GM12872 (cell line): ENCODE results near the gene MTAP.

Experiments used
- CTCF ChIP-seq: IDR thresholded peaks from 3 replicates; pipeline ENCODE4 v1.5.1; 2011; ENCODE audit warnings: low read depth, mild to moderate bottlenecking, low read length, moderate library complexity; ENCODE audit not compliant: insufficient read depth

The MTAP gene

GRCh38 chr9:21815643-21816042 is 13.2 kb downstream of the MTAP start:
- no peak for TF ChIP-seq CTCF

- TF ChIP-seq CTCF, result no peak
Measured at GRCh38 chr9:21817176-21817575, 14.7 kb downstream of the MTAP start.

- TF ChIP-seq CTCF, result no peak
Measured at GRCh38 chr9:21825637-21826036, 23.2 kb downstream of the MTAP start.

- no peak for TF ChIP-seq CTCF
Measured at GRCh38 chr9:21828853-21829410, 26.5 kb downstream of the MTAP start.

GRCh38 chr9:21830589-21830988 is 28.2 kb downstream of the MTAP start:
- no peak for TF ChIP-seq CTCF

- no peak for TF ChIP-seq CTCF
Measured at GRCh38 chr9:21831841-21832509, 29.5 kb downstream of the MTAP start.

- TF ChIP-seq CTCF, result no peak
Measured at GRCh38 chr9:21833090-21833801, 30.8 kb downstream of the MTAP start.
